Loucy (cell line): ENCODE results near the gene KIDINS220.

Source experiments
- H2AFZ ChIP-seq: fragments of 200-600 bp; sonication (generic); 2 replicates; pipeline ENCODE4 v1.6.0; 2016; ENCODE audit warnings: antibody characterized with exemption, mild to moderate bottlenecking, low read length, moderate library complexity
- H3F3A ChIP-seq: fragments of 200-600 bp; 2 replicates; pipeline ENCODE4 v1.6.0; 2016; ENCODE audit warnings: antibody characterized with exemption, low read depth, mild to moderate bottlenecking
- H3K27me3 ChIP-seq: fragments of 200-600 bp; sonication (generic); 2 replicates; pipeline ENCODE4 v1.6.1; 2014; ENCODE audit warnings: low read length, mild to moderate bottlenecking; ENCODE audit not compliant: insufficient read depth, poor library complexity, severe bottlenecking
- H3K36me3 ChIP-seq: fragments of 200-600 bp; sonication (generic); 2 replicates; pipeline ENCODE4 v1.6.1; 2016; ENCODE audit warnings: low read length; ENCODE audit not compliant: insufficient read depth
- H3K4me1 ChIP-seq: fragments of 200-600 bp; sonication (generic); 2 replicates; pipeline ENCODE4 v1.5.1; 2014; ENCODE audit warnings: low read length, mild to moderate bottlenecking; ENCODE audit not compliant: insufficient read depth, poor library complexity, severe bottlenecking
- H3K4me2 ChIP-seq: fragments of 200-600 bp; sonication (generic); 2 replicates; pipeline ENCODE4 v1.6.0; 2014; ENCODE audit warnings: antibody characterized with exemption, low read length, low read depth, mild to moderate bottlenecking; ENCODE audit not compliant: poor library complexity, severe bottlenecking
- H3K4me3 ChIP-seq: fragments of 200-600 bp; sonication (generic); 2 replicates; pipeline ENCODE4 v1.5.1; 2014; ENCODE audit warnings: low read length, mild to moderate bottlenecking, mixed read lengths; ENCODE audit not compliant: poor library complexity, severe bottlenecking
- H3K79me2 ChIP-seq: fragments of 200-600 bp; sonication (generic); 2 replicates; pipeline ENCODE4 v1.6.1; 2014; ENCODE audit warnings: low read length; ENCODE audit not compliant: insufficient read depth
- H3K9ac ChIP-seq: fragments of 200-600 bp; sonication (generic); 2 replicates; pipeline ENCODE4 v1.6.0; 2014; ENCODE audit warnings: mild to moderate bottlenecking, low read depth, low read length, moderate library complexity; ENCODE audit not compliant: poor library complexity, severe bottlenecking
- H3K9me2 ChIP-seq: fragments of 200-600 bp; sonication (generic); replicated peaks from 2 replicates; pipeline ENCODE4 v1.6.1; 2016; ENCODE audit warnings: low read depth, low read length, mixed read lengths
- H3K9me3 ChIP-seq: fragments of 200-600 bp; sonication (generic); 2 replicates; pipeline ENCODE4 v1.6.1; 2014; ENCODE audit warnings: mild to moderate bottlenecking, antibody characterized with exemption, low read length, low read depth; ENCODE audit not compliant: insufficient read depth
- H4K20me1 ChIP-seq: fragments of 200-600 bp; sonication (generic); 2 replicates; pipeline ENCODE4 v1.6.0; 2014; ENCODE audit warnings: antibody characterized with exemption, low read length, mild to moderate bottlenecking; ENCODE audit not compliant: insufficient read depth, poor library complexity, severe bottlenecking
- EZH2phosphoT487 ChIP-seq: fragments of 200-600 bp; IDR thresholded peaks from 2 replicates; pipeline ENCODE4 v1.6.1; 2018; ENCODE audit warnings: antibody characterized with exemption, mild to moderate bottlenecking, moderate library complexity, borderline replicate concordance
- TF ChIP-seq, protein P1 (sequence below): fragments of 200-600 bp; sonication (generic); conservative IDR thresholded peaks from 2 replicates; pipeline ENCODE4 v1.5.1; 2014; ENCODE audit warnings: mild to moderate bottlenecking, antibody characterized with exemption, low read length

KIDINS220 gene

GRCh38 chr2:8693157-8693821 is 144.1 kb downstream of the KIDINS220 start:
- Histone ChIP-seq H3K4me3 (no peak overlapping the region), H3F3A (no peaks in the 10 kb centered on the region), H2AFZ (no peak overlapping the region), H3K36me3 (no peaks in the 10 kb centered on the region), H3K9ac (no peak overlapping the region), H3K4me1 (no peaks in the 10 kb centered on the region), H3K9me2 (no peaks in the 10 kb centered on the region), H3K27me3 (no peaks in the 10 kb centered on the region), H3K79me2 (no peaks in the 10 kb centered on the region), H3K9me3 (no peaks in the 10 kb centered on the region), H4K20me1 (no peaks in the 10 kb centered on the region), H3K4me2 (no peak overlapping the region)
- TF ChIP-seq EZH2phosphoT487: no peak
- TF ChIP-seq, protein P1, sequence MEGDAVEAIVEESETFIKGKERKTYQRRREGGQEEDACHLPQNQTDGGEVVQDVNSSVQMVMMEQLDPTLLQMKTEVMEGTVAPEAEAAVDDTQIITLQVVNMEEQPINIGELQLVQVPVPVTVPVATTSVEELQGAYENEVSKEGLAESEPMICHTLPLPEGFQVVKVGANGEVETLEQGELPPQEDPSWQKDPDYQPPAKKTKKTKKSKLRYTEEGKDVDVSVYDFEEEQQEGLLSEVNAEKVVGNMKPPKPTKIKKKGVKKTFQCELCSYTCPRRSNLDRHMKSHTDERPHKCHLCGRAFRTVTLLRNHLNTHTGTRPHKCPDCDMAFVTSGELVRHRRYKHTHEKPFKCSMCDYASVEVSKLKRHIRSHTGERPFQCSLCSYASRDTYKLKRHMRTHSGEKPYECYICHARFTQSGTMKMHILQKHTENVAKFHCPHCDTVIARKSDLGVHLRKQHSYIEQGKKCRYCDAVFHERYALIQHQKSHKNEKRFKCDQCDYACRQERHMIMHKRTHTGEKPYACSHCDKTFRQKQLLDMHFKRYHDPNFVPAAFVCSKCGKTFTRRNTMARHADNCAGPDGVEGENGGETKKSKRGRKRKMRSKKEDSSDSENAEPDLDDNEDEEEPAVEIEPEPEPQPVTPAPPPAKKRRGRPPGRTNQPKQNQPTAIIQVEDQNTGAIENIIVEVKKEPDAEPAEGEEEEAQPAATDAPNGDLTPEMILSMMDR: peak; percentile 56

DNA sequence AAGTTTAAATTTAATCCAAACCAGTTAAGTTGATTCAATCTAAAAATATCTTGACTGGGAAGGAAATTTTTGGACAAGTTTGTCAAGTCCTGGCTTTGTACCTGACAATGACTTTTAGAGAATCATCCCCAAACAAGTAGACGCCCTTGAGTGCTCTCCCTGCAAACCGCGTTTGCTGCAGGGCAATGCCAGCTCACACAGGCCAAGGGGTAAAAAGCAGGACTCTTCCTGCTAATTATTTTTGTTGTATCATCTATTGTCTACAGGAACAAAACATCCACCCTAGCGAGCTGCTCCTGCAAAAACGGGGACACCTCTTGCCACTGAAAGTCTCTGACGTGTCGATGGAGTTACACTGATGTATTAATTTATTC is 144.6 kb downstream of the KIDINS220 start:
- no peak overlapping the region for H3K4me2 ChIP-seq

DNA sequence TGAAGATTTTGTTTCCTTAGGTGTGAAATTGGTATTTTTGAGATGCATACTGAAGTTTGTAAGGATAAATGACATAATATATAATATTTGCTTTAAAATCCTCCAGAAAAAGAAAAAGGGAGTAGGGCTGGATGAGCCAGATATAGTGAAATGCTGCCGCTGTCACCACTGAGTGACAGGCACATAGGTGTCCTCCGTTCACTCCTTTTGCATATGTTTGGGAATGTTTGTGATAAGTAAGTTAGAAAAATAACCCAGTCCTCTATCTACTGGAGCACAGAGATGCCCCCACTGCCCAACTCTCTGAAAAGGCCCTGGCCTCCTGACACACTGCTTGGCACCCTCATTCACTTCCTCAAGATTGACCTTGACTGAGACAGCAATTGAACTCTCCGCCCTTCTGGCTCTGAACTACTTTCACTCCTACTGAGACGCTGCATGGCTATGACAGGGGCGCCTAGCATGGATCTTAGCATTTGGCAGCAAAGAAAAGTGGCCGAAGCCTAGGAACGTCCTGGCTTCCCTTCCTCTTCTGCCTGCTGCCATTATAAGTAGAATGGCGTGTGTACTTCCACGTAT is 145.5 kb downstream of the KIDINS220 start:
- H3K4me1 ChIP-seq: no peaks in the 10 kb centered on the region

More for the DNA sequence above, 144.6 kb downstream of the KIDINS220 start:
- H3K36me3 ChIP-seq: no peaks in the 10 kb centered on the region
- no peaks in the 10 kb centered on the region for H3K27me3 ChIP-seq
- H3K4me3 ChIP-seq: no peak overlapping the region
- H3F3A ChIP-seq: no peaks in the 10 kb centered on the region
- no peak overlapping the region for H2AFZ ChIP-seq
- H3K4me1 ChIP-seq: no peaks in the 10 kb centered on the region
- H3K79me2 ChIP-seq: no peaks in the 10 kb centered on the region
- no peak for TF ChIP-seq EZH2phosphoT487
- TF ChIP-seq, protein P1: no peak
- no peak overlapping the region for H3K9ac ChIP-seq
- H3K9me3 ChIP-seq: no peaks in the 10 kb centered on the region
- no peaks in the 10 kb centered on the region for H3K9me2 ChIP-seq
- H4K20me1 ChIP-seq: no peaks in the 10 kb centered on the region

More for the DNA sequence above, 145.5 kb downstream of the KIDINS220 start:
- no peak for TF ChIP-seq EZH2phosphoT487
- TF ChIP-seq, protein P1: no peak
- Histone ChIP-seq H3K9me3 (no peaks in the 10 kb centered on the region), H3K9ac (no peak overlapping the region), H2AFZ (no peak overlapping the region), H4K20me1 (no peaks in the 10 kb centered on the region), H3K36me3 (no peaks in the 10 kb centered on the region), H3K4me3 (no peak overlapping the region), H3K79me2 (no peaks in the 10 kb centered on the region), H3K9me2 (no peaks in the 10 kb centered on the region), H3K27me3 (no peaks in the 10 kb centered on the region), H3K4me2 (no peak overlapping the region), H3F3A (no peaks in the 10 kb centered on the region)
